ENCODE data around the gene NELFB. TPM values are rescaled to one million over a fixed set of nuclear protein-coding genes. Genes with fewer than 3 reads are reported as not detected.

Gene NELFB
- total RNA-seq, 1 experiment from 2014 or later: 92.6 TPM

- in situ Hi-C loops (cut with HindIII; ENCODE audit: low pct_unique_long_range_greater_than_20kb, low sequenced_read_pairs): no loop called here
- DNase-seq (ENCODE audit: low read depth): no peak
Observed at GRCh38 chr9:137275588-137276472, 20.7 kb downstream of the NELFB start.

GRCh38 chr9:137276473-137277328 is 21.6 kb downstream of the NELFB start:
- no peak for DNase-seq (ENCODE audit: low read depth)
- in situ Hi-C loops (cut with HindIII; ENCODE audit: low pct_unique_long_range_greater_than_20kb, low sequenced_read_pairs): no loop called here

GRCh38 chr9:137277329-137278041 is 22.4 kb downstream of the NELFB start, which contains the start of gene TOR4A:
Gene TOR4A (plus strand): TSS chr9:137277726. CDS start chr9:137278690, 964 bp downstream.
- in situ Hi-C loops (cut with HindIII; ENCODE audit: low pct_unique_long_range_greater_than_20kb, low sequenced_read_pairs): no loop called here
- DNase-seq (ENCODE audit: low read depth): peak; percentile 83

- in situ Hi-C loops (cut with HindIII; ENCODE audit: low pct_unique_long_range_greater_than_20kb, low sequenced_read_pairs): no loop called here
- no peak for DNase-seq (ENCODE audit: low read depth)
Observed at GRCh38 chr9:137278061-137278701, 23.1 kb downstream of the NELFB start.

GRCh38 chr9:137278721-137279711 is 23.9 kb downstream of the NELFB start:
- no peak for DNase-seq (ENCODE audit: low read depth)
- in situ Hi-C loops (cut with HindIII; ENCODE audit: low pct_unique_long_range_greater_than_20kb, low sequenced_read_pairs): no loop called here

- DNase-seq (ENCODE audit: low read depth): no peak
- in situ Hi-C loops (cut with HindIII; ENCODE audit: low pct_unique_long_range_greater_than_20kb, low sequenced_read_pairs): no loop called here
Observed at GRCh38 chr9:137279741-137280473, 24.8 kb downstream of the NELFB start.

GRCh38 chr9:137280474-137281344 is 25.6 kb downstream of the NELFB start:
- no peak for DNase-seq (ENCODE audit: low read depth)
- in situ Hi-C loops (cut with HindIII; ENCODE audit: low pct_unique_long_range_greater_than_20kb, low sequenced_read_pairs): no loop called here

GRCh38 chr9:137281345-137282116 is 26.4 kb downstream of the NELFB start:
- DNase-seq (ENCODE audit: low read depth): no peak
- in situ Hi-C loops (cut with HindIII; ENCODE audit: low pct_unique_long_range_greater_than_20kb, low sequenced_read_pairs): no loop called here

- in situ Hi-C loops (cut with HindIII; ENCODE audit: low pct_unique_long_range_greater_than_20kb, low sequenced_read_pairs): no loop called here
- DNase-seq (ENCODE audit: low read depth): peak; percentile 55
Observed at GRCh38 chr9:137286975-137287383, 31.9 kb downstream of the NELFB start.

- DNase-seq (ENCODE audit: low read depth): no peak
- in situ Hi-C loops (cut with HindIII; ENCODE audit: low pct_unique_long_range_greater_than_20kb, low sequenced_read_pairs): no loop called here
Observed at GRCh38 chr9:137293094-137293481, 38.0 kb downstream of the NELFB start.

- in situ Hi-C loops (cut with HindIII; ENCODE audit: low pct_unique_long_range_greater_than_20kb, low sequenced_read_pairs): no loop called here
- no peak for DNase-seq (ENCODE audit: low read depth)
Observed at GRCh38 chr9:137293482-137294090, 38.5 kb downstream of the NELFB start.

- in situ Hi-C loops (cut with HindIII; ENCODE audit: low pct_unique_long_range_greater_than_20kb, low sequenced_read_pairs): no loop called here
- peak; percentile 80 for DNase-seq (ENCODE audit: low read depth)
Observed at GRCh38 chr9:137294091-137294680, 39.1 kb downstream of the NELFB start.

GRCh38 chr9:137294681-137295237 is 39.6 kb downstream of the NELFB start:
- no peak for DNase-seq (ENCODE audit: low read depth)
- in situ Hi-C loops (cut with HindIII; ENCODE audit: low pct_unique_long_range_greater_than_20kb, low sequenced_read_pairs): no loop called here
